ENCODE results near the gene CFAP299. TPM values are rescaled to one million over a fixed set of nuclear protein-coding genes. Genes with fewer than 3 reads are reported as not detected.

CFAP299 gene
- polyA plus RNA-seq, 2 of the 4 experiments (the other 2 are of a cell fraction): not detected

DNA sequence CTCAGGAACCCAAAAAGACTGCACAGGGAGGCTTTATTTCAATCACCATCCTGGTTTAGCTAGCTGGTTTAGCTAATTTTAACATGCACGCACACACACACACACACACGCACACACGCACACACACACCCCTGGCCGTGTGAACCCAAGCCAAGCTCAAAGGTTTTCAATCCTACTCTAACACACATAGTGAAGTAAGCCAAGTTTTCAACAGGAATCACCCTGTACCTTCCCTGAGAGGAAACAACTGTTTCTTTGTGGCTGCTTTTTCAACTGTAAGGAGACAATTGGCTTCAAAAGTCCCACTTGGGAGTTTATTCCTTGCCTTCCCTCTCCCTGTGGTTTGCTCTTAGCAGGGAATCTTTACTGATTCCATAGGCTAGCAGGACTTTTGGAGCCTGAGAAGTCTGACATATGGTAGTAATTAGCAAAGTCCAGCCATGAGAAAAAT is 596.1 kb downstream of the CFAP299 start:
- ChIA-PET POLR2A (no interaction called here), CTCF (no interaction called here)
- DNase-seq (ENCODE audit: low read depth in 1 of 2, low spot score in 1 of 2) (no peak), ATAC-seq (no peak), FAIRE-seq (no peak)
- H3K9me3 ChIP-seq: no peaks in the 10 kb centered on the region
- TF ChIP-seq, protein P1, sequence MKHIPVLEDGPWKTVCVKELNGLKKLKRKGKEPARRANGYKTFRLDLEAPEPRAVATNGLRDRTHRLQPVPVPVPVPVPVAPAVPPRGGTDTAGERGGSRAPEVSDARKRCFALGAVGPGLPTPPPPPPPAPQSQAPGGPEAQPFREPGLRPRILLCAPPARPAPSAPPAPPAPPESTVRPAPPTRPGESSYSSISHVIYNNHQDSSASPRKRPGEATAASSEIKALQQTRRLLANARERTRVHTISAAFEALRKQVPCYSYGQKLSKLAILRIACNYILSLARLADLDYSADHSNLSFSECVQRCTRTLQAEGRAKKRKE (CRISPR knock-in tag; IDR thresholded peaks at IDR 0.05; ENCODE audit: low read depth): no peak
- TF ChIP-seq NR3C1 (IDR thresholded peaks at IDR 0.05): no peak
- TF ChIP-seq SREBF2 (IDR thresholded peaks at IDR 0.05): no peak
- TF ChIP-seq KDM5A (IDR thresholded peaks at IDR 0.05): no peak
- no peak for TF ChIP-seq MAFK (IDR thresholded peaks at IDR 0.05; ENCODE audit: partially characterized antibody)
- TF ChIP-seq CTCF (IDR thresholded peaks at IDR 0.05): no peak
- no peak for TF ChIP-seq RFX5 (IDR thresholded peaks at IDR 0.05)
- TF ChIP-seq TFCP2L1 (CRISPR knock-in tag; IDR thresholded peaks at IDR 0.05): no peak
- TF ChIP-seq, protein P2, sequence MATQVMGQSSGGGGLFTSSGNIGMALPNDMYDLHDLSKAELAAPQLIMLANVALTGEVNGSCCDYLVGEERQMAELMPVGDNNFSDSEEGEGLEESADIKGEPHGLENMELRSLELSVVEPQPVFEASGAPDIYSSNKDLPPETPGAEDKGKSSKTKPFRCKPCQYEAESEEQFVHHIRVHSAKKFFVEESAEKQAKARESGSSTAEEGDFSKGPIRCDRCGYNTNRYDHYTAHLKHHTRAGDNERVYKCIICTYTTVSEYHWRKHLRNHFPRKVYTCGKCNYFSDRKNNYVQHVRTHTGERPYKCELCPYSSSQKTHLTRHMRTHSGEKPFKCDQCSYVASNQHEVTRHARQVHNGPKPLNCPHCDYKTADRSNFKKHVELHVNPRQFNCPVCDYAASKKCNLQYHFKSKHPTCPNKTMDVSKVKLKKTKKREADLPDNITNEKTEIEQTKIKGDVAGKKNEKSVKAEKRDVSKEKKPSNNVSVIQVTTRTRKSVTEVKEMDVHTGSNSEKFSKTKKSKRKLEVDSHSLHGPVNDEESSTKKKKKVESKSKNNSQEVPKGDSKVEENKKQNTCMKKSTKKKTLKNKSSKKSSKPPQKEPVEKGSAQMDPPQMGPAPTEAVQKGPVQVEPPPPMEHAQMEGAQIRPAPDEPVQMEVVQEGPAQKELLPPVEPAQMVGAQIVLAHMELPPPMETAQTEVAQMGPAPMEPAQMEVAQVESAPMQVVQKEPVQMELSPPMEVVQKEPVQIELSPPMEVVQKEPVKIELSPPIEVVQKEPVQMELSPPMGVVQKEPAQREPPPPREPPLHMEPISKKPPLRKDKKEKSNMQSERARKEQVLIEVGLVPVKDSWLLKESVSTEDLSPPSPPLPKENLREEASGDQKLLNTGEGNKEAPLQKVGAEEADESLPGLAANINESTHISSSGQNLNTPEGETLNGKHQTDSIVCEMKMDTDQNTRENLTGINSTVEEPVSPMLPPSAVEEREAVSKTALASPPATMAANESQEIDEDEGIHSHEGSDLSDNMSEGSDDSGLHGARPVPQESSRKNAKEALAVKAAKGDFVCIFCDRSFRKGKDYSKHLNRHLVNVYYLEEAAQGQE (IDR thresholded peaks at IDR 0.05): no peak
- no peak for TF ChIP-seq MAZ (IDR thresholded peaks at IDR 0.05; ENCODE audit: borderline replicate concordance, low read depth, low read length)
- TF ChIP-seq POLR2AphosphoS2 (conservative IDR thresholded peaks at IDR 0.05; ENCODE audit: low read length): no peak
- no peak for TF ChIP-seq CHD4 (IDR thresholded peaks at IDR 0.05; ENCODE audit: borderline replicate concordance)
- TF ChIP-seq, protein P3, sequence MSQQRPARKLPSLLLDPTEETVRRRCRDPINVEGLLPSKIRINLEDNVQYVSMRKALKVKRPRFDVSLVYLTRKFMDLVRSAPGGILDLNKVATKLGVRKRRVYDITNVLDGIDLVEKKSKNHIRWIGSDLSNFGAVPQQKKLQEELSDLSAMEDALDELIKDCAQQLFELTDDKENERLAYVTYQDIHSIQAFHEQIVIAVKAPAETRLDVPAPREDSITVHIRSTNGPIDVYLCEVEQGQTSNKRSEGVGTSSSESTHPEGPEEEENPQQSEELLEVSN (IDR thresholded peaks at IDR 0.05; ENCODE audit: borderline replicate concordance, low read depth): no peak
- no peaks in the 10 kb centered on the region for H3K4me1 ChIP-seq
- no peak overlapping the region for H3K4me3 ChIP-seq
- H3K4me2 ChIP-seq: no peak overlapping the region
- H3K27ac ChIP-seq: no peak overlapping the region
- 73% methylated on average over 4 of the region's 4 CpGs for WGBS (ENCODE audit: missing lambda C conversion rate)

GRCh38 chr4:80948141-80948540 is 612.6 kb downstream of the CFAP299 start:
- FAIRE-seq (no peak), DNase-seq (ENCODE audit: low read depth in 1 of 2, low spot score in 1 of 2) (no peak), ATAC-seq (no peak)
- Histone ChIP-seq H3K4me1 (no peaks in the 10 kb centered on the region), H3K4me2 (no peak overlapping the region), H3K27ac (no peak overlapping the region), H3K4me3 (no peak overlapping the region), H3K9me3 (no peaks in the 10 kb centered on the region)
- TF ChIP-seq POLR2A (IDR thresholded peaks at IDR 0.05; ENCODE audit: low read length) (no peak), EP300 (IDR thresholded peaks at IDR 0.05) (no peak), ZNF302 (CRISPR knock-in tag; IDR thresholded peaks at IDR 0.05) (no peak), EHF (CRISPR knock-in tag; IDR thresholded peaks at IDR 0.05) (no peak), PHF8 (IDR thresholded peaks at IDR 0.05; ENCODE audit: borderline replicate concordance, low read depth) (no peak), CBX8 (IDR thresholded peaks at IDR 0.05) (no peak), BHLHE40 (IDR thresholded peaks at IDR 0.05; ENCODE audit: low read depth, low read length) (no peak), FOXS1 (CRISPR knock-in tag; IDR thresholded peaks at IDR 0.05) (no peak), KDM5A (IDR thresholded peaks at IDR 0.05) (no peak), EHMT2 (IDR thresholded peaks at IDR 0.05; ENCODE audit: low read depth) (no peak), JUN (IDR thresholded peaks at IDR 0.05) (no peak)
- TF ChIP-seq, protein P4, sequence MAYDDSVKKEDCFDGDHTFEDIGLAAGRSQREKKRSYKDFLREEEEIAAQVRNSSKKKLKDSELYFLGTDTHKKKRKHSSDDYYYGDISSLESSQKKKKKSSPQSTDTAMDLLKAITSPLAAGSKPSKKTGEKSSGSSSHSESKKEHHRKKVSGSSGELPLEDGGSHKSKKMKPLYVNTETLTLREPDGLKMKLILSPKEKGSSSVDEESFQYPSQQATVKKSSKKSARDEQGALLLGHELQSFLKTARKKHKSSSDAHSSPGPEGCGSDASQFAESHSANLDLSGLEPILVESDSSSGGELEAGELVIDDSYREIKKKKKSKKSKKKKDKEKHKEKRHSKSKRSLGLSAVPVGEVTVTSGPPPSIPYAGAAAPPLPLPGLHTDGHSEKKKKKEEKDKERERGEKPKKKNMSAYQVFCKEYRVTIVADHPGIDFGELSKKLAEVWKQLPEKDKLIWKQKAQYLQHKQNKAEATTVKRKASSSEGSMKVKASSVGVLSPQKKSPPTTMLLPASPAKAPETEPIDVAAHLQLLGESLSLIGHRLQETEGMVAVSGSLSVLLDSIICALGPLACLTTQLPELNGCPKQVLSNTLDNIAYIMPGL (CRISPR knock-in tag; IDR thresholded peaks at IDR 0.05; ENCODE audit: borderline replicate concordance): no peak
- TF ChIP-seq, protein P5, sequence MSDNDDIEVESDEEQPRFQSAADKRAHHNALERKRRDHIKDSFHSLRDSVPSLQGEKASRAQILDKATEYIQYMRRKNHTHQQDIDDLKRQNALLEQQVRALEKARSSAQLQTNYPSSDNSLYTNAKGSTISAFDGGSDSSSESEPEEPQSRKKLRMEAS (IDR thresholded peaks at IDR 0.05): no peak
- TF ChIP-seq, protein P1 (CRISPR knock-in tag; IDR thresholded peaks at IDR 0.05; ENCODE audit: low read depth): no peak
- WGBS (ENCODE audit: missing lambda C conversion rate): 13% methylated on average over 1 of the region's 1 CpG
- ChIA-PET POLR2A (no interaction called here), CTCF (no interaction called here)

Data from A549 (cell line).